HG03025 (cell line): ENCODE results near the gene PAK4.
"Not testable (repeated sequence)": the region's sequence is repeated elsewhere in the genome, so short reads cannot be mapped to it uniquely, and the experiment has no call there.

Source experiments
- ATAC-seq: cut with Tn5 transposase; IDR thresholded peaks from one replicate; pipeline ENCODE4 v1.9.1; 2021; ENCODE audit warnings: mild to moderate bottlenecking, moderate library complexity; ENCODE audit not compliant: unreplicated experiment, low FRiP score

PAK4 gene

GRCh38 chr19:39200066-39200802 lies 74.6 kb downstream of the PAK4 start:
- ATAC-seq: no peak

GRCh38 chr19:39200803-39201115 lies 75.2 kb downstream of the PAK4 start:
- ATAC-seq: no peak

- no peak for ATAC-seq
Observed at GRCh38 chr19:39202998-39203355, 77.4 kb downstream of the PAK4 start.

- ATAC-seq: no peak
Observed at GRCh38 chr19:39203372-39204341, 78.1 kb downstream of the PAK4 start, which contains the start of gene SYCN. Gene SYCN (minus strand): TSS chr19:39204263. CDS start chr19:39204254, 9 bp downstream.

- ATAC-seq: no peak
Observed at GRCh38 chr19:39205449-39205764, 79.8 kb downstream of the PAK4 start.

- no peak for ATAC-seq
Observed at GRCh38 chr19:39206122-39206521, 80.5 kb downstream of the PAK4 start.

- no peak for ATAC-seq
Observed at GRCh38 chr19:39207293-39207836, 81.8 kb downstream of the PAK4 start.

GRCh38 chr19:39208175-39208795 lies 82.7 kb downstream of the PAK4 start:
- no peak for ATAC-seq

- no peak for ATAC-seq
Observed at GRCh38 chr19:39209196-39209595, 83.6 kb downstream of the PAK4 start.

- no peak for ATAC-seq
Observed at GRCh38 chr19:39211731-39212374, 86.3 kb downstream of the PAK4 start.

- no peak for ATAC-seq
Observed at GRCh38 chr19:39212375-39212742, 86.8 kb downstream of the PAK4 start.

GRCh38 chr19:39215323-39215722 lies 89.7 kb downstream of the PAK4 start:
- not testable (repeated sequence) for ATAC-seq

- no peak for ATAC-seq
Observed at GRCh38 chr19:39217094-39217493, 91.5 kb downstream of the PAK4 start.

- no peak for ATAC-seq
Observed at GRCh38 chr19:39218230-39219007, 92.8 kb downstream of the PAK4 start.

GRCh38 chr19:39219108-39219507 lies 93.5 kb downstream of the PAK4 start:
- ATAC-seq: not testable (repeated sequence)

GRCh38 chr19:39223703-39224279 lies 98.2 kb downstream of the PAK4 start:
- no peak for ATAC-seq

- ATAC-seq: no peak
Observed at GRCh38 chr19:39224910-39225309, 99.3 kb downstream of the PAK4 start.
